IMR-90 (cell line): ENCODE data around the gene WBP1L. TPM values are rescaled to one million over a fixed set of nuclear protein-coding genes. Genes with fewer than 3 reads are reported as not detected.

Experiments used
- ATAC-seq: fragments of 200-7000 bp; cut with Tn5 transposase; 2 replicates; pipeline ENCODE4 v1.9.1; 2020; ENCODE audit warnings: low read depth, mild to moderate bottlenecking, moderate library complexity
- BruUV-seq: library from RNA; stranded (reverse); fragments of 400-500 nt; replicated peaks from 2 replicates; lab custom pipeline; 2021; lab: Mats Ljungman, UMichigan
- CTCF ChIA-PET: fragments of 300-600 bp; formaldehyde crosslinking; extraction: SDS; loops from one replicate; lab custom pipeline; 2021; ENCODE audit warnings: antibody characterized with exemption; lab: Yijun Ruan, JAX
- POLR2A ChIA-PET: fragments of 300-600 bp; sonication (Branson Sonifier 250); formaldehyde crosslinking; loops from one replicate; lab custom pipeline; 2022; ENCODE audit warnings: antibody characterized with exemption; ENCODE audit not compliant: unreplicated experiment; lab: Charles Lee
- DNase-seq: peaks from one replicate; pipeline ENCODE4 v3.0.0; 2013
- H2AFZ ChIP-seq: replicated peaks from 2 replicates; pipeline ENCODE3; 2013; ENCODE audit warnings: low read length, mild to moderate bottlenecking; ENCODE audit not compliant: poor library complexity
- H2AK5ac ChIP-seq: 2 replicates; pipeline ENCODE4 v1.6.1; 2013; ENCODE audit warnings: low read depth, low read length, inconsistent platforms
- H2AK9ac ChIP-seq: replicated peaks from 2 replicates; pipeline ENCODE3; 2013; ENCODE audit warnings: mild to moderate bottlenecking, low read depth, low read length, moderate library complexity; ENCODE audit not compliant: poor library complexity
- H2BK120ac ChIP-seq: 2 replicates; pipeline ENCODE4 v1.6.1; 2013; ENCODE audit warnings: low read depth, low read length, inconsistent platforms
- H2BK15ac ChIP-seq: 3 replicates; pipeline ENCODE4 v1.6.1; 2013; ENCODE audit warnings: low read depth, low read length, inconsistent platforms
- H2BK20ac ChIP-seq: 2 replicates; pipeline ENCODE4 v1.6.1; 2013; ENCODE audit warnings: low read depth, mild to moderate bottlenecking, inconsistent platforms, low read length, moderate library complexity
- H2BK5ac ChIP-seq: 2 replicates; pipeline ENCODE4 v1.6.1; 2013; ENCODE audit warnings: mild to moderate bottlenecking, low read depth, low read length, inconsistent platforms; ENCODE audit not compliant: poor library complexity, severe bottlenecking
- H3K14ac ChIP-seq: replicated peaks from 2 replicates; pipeline ENCODE4 v1.6.1; 2013; ENCODE audit warnings: low read depth, low read length, inconsistent platforms
- H3K18ac ChIP-seq: 2 replicates; pipeline ENCODE4 v1.6.1; 2013; ENCODE audit warnings: low read depth, low read length, control low read depth
- H3K23ac ChIP-seq: 2 replicates; pipeline ENCODE4 v1.6.1; 2013; ENCODE audit warnings: low read depth, low read length, inconsistent platforms
- H3K27ac ChIP-seq: 2 replicates; pipeline ENCODE4 v1.5.1; 2013; ENCODE audit warnings: mild to moderate bottlenecking, control low read depth, low read length; ENCODE audit not compliant: insufficient read depth
- H3K27me3 ChIP-seq: 2 replicates; pipeline ENCODE4 v1.6.1; 2013; ENCODE audit warnings: low read length; ENCODE audit not compliant: control insufficient read depth, insufficient read depth
- H3K36me3 ChIP-seq: 2 replicates; pipeline ENCODE4 v1.6.1; 2013; ENCODE audit warnings: low read length, mixed read lengths; ENCODE audit not compliant: control insufficient read depth, insufficient read depth
- H3K4ac ChIP-seq: 2 replicates; pipeline ENCODE4 v1.6.1; 2013; ENCODE audit warnings: low read depth, low read length, inconsistent platforms
- H3K4me1 ChIP-seq: 2 replicates; pipeline ENCODE4 v1.6.1; 2013; ENCODE audit warnings: low read length, mixed read lengths; ENCODE audit not compliant: control insufficient read depth, insufficient read depth
- H3K4me2 ChIP-seq: 2 replicates; pipeline ENCODE4 v1.6.1; 2013; ENCODE audit warnings: low read depth, mild to moderate bottlenecking, control low read depth, low read length, moderate library complexity
- H3K4me3 ChIP-seq: 2 replicates; pipeline ENCODE4 v1.5.1; 2013; ENCODE audit warnings: low read depth, mild to moderate bottlenecking, control low read depth, low read length, moderate library complexity; ENCODE audit not compliant: insufficient read depth
- H3K56ac ChIP-seq: 2 replicates; pipeline ENCODE4 v1.6.1; 2013; ENCODE audit warnings: low read length, inconsistent platforms; ENCODE audit not compliant: insufficient read depth; ENCODE audit errors: extremely low read depth
- H3K79me1 ChIP-seq, 2 experiments: 2 replicates each; pipeline ENCODE4 v1.6.1; 2013; ENCODE audit warnings: low read length in 2 of 2, inconsistent platforms in 1 of 2, low read depth in 1 of 2
- H3K9ac ChIP-seq: 2 replicates; pipeline ENCODE4 v1.6.1; 2013; ENCODE audit warnings: low read depth, low read length, control low read depth
- H3K9me1 ChIP-seq: 2 replicates; pipeline ENCODE4 v1.6.1; 2013; ENCODE audit warnings: low read length, inconsistent platforms; ENCODE audit not compliant: insufficient read depth
- H3K9me3 ChIP-seq: 2 replicates; pipeline ENCODE4 v1.6.1; 2013; ENCODE audit warnings: low read length; ENCODE audit not compliant: control insufficient read depth, insufficient read depth
- H4K20me1 ChIP-seq: 2 replicates; pipeline ENCODE4 v1.6.1; 2013; ENCODE audit warnings: low read length, inconsistent platforms; ENCODE audit not compliant: insufficient read depth
- H4K5ac ChIP-seq: 2 replicates; pipeline ENCODE4 v1.6.1; 2013; ENCODE audit warnings: mild to moderate bottlenecking, low read depth, low read length, control low read depth
- H4K8ac ChIP-seq, 2 experiments: 2 replicates each; pipeline ENCODE4 v1.6.1; 2013; ENCODE audit warnings: low read depth in 2 of 2, low read length in 2 of 2, control low read depth in 1 of 2, inconsistent platforms in 1 of 2
- H4K91ac ChIP-seq: 2 replicates; pipeline ENCODE4 v1.6.1; 2013; ENCODE audit warnings: low read depth, low read length, inconsistent platforms; ENCODE audit not compliant: insufficient read depth
- BHLHE40 ChIP-seq: fragments of 150-350 bp; IDR thresholded peaks from 2 replicates; pipeline ENCODE4 v1.6.1; 2016; ENCODE audit warnings: mild to moderate bottlenecking, low read depth, low read length
- CHD1 ChIP-seq: IDR thresholded peaks from 2 replicates; pipeline ENCODE4 v1.6.1; 2012; ENCODE audit warnings: low read depth, low read length, improper control_type of control experiment
- CTCF ChIP-seq: conservative IDR thresholded peaks from 2 replicates; pipeline ENCODE4 v1.5.1; 2012; ENCODE audit warnings: mild to moderate bottlenecking, low read depth, low read length, improper control_type of control experiment
- FOS ChIP-seq: fragments of 150-350 bp; IDR thresholded peaks from 2 replicates; pipeline ENCODE4 v1.6.1; 2016; ENCODE audit warnings: low read depth, low read length
- MAFK ChIP-seq: IDR thresholded peaks from 2 replicates; pipeline ENCODE4 v1.6.1; 2012; ENCODE audit warnings: low read depth, low read length, improper control_type of control experiment
- MAZ ChIP-seq: IDR thresholded peaks from 2 replicates; pipeline ENCODE4 v1.6.1; 2012; ENCODE audit warnings: low read depth, mild to moderate bottlenecking, low read length, improper control_type of control experiment, moderate library complexity, borderline replicate concordance
- MXI1 ChIP-seq: IDR thresholded peaks from 2 replicates; pipeline ENCODE4 v1.6.1; 2012; ENCODE audit warnings: low read depth, mild to moderate bottlenecking, low read length, moderate library complexity, borderline replicate concordance
- NFE2L2 ChIP-seq: fragments of 150-350 bp; IDR thresholded peaks from 2 replicates; pipeline ENCODE4 v1.6.1; 2016; ENCODE audit warnings: low read depth, mild to moderate bottlenecking, low read length
- RAD21 ChIP-seq: IDR thresholded peaks from 2 replicates; pipeline ENCODE4 v1.6.1; 2012; ENCODE audit warnings: low read length, improper control_type of control experiment
- RCOR1 ChIP-seq: IDR thresholded peaks from 2 replicates; pipeline ENCODE4 v1.6.1; 2012; ENCODE audit warnings: mild to moderate bottlenecking, low read length, improper control_type of control experiment; ENCODE audit not compliant: insufficient replicate concordance
- RFX5 ChIP-seq: IDR thresholded peaks from 2 replicates; pipeline ENCODE4 v1.8.0; 2012; ENCODE audit warnings: low read depth, mild to moderate bottlenecking, low read length, moderate library complexity
- SMC3 ChIP-seq: fragments of 150-350 bp; IDR thresholded peaks from 2 replicates; pipeline ENCODE4 v1.6.1; 2016; ENCODE audit warnings: low read depth, mild to moderate bottlenecking, antibody characterized with exemption, low read length, moderate library complexity
- USF2 ChIP-seq: fragments of 150-350 bp; IDR thresholded peaks from 2 replicates; pipeline ENCODE4 v1.6.1; 2017; ENCODE audit warnings: mild to moderate bottlenecking, antibody characterized with exemption, low read length, low read depth
- WGBS, 2 experiments: methylation state at CpG; one replicate each; pipeline versions ENCODE4 v1.1.5 to v1.1.7; 2013; ENCODE audit warnings: missing lambda C conversion rate in 2 of 2; ENCODE audit not compliant: insufficient read length in 1 of 2; ENCODE audit errors: extremely low coverage in 2 of 2; 5-methylcytosine and 5-hydroxymethylcytosine counted together
- dilution Hi-C: fragments of 300-500 bp; cut with HindIII; formaldehyde crosslinking; loops from one replicate; pipeline ENCODE4 v1.14.3; 2018; ENCODE audit warnings: low sequenced_read_pairs; ENCODE audit not compliant: unreplicated experiment
- in situ Hi-C: fragments of 300-500 bp; cut with MboI; formaldehyde crosslinking; loops from 3 replicates; pipeline ENCODE4 v1.14.3; 2019; ENCODE audit warnings: low sequenced_read_pairs, inconsistent platforms, mixed read lengths
- intact Hi-C: fragments of 100-400 bp; cut with micrococcal nuclease; formaldehyde crosslinking; loops from 2 replicates; pipeline ENCODE4 v1.10.0; 2022
- polyA plus RNA-seq, 3 experiments: library from polyadenylated mRNA; depleted of rRNA; stranded (reverse); fragments of >200 nt; gene quantifications; 2 replicates each; pipeline ENCODE4 v1.2.3, GENCODE V29; 2012; ENCODE audit warnings: low replicate concordance in 1 of 3
- total RNA-seq: library from RNA; depleted of rRNA; stranded (reverse); fragments of >200 nt; gene quantifications from 2 replicates; pipeline ENCODE4 v1.2.3, GENCODE V29; 2012

The WBP1L gene
- total and polyA plus RNA-seq, 2 of the 4 experiments (the other 2 are of a cell fraction), result 20.7 to 31.0 TPM

GRCh38 chr10:102802920-102803534 lies 59.3 kb downstream of the WBP1L start:
- Histone ChIP-seq H3K18ac (peak overlapping the region; percentile 55), H3K23ac (no peak overlapping the region; the same call in 1 of the 2 replicates), H3K9me3 (no peaks in the 10 kb centered on the region; the same call in 1 of the 2 replicates), H2AK5ac (no peak overlapping the region), H3K4me2 (peak overlapping the region; percentile 18), H3K14ac (peak overlapping the region; percentile 74), H3K27ac (peak overlapping the region; percentile 62), H3K56ac (peak overlapping the region; percentile 45; the same call in 1 of the 2 replicates), H3K4ac (peak overlapping the region; percentile 73), H3K4me3 (no peak overlapping the region), H2AK9ac (no peak overlapping the region), H4K20me1 (peaks cover 18% of the 10 kb centered on the region; the same call in 1 of the 2 replicates), H2BK20ac (peak overlapping the region; percentile 31; the same call in 1 of the 2 replicates), H2BK120ac (peak overlapping the region; percentile 83; the same call in 1 of the 2 replicates), H4K8ac (peak overlapping the region in 1 of 2 experiments; percentile 43; a peak in 1 of 4 replicates), H2AFZ (peak overlapping the region; percentile 29), H3K4me1 (peaks cover 12% of the 10 kb centered on the region), H3K36me3 (peaks cover 33% of the 10 kb centered on the region), H4K5ac (peak overlapping the region; percentile 23; the same call in 1 of the 2 replicates), H2BK15ac (peak overlapping the region; percentile 2; the same call in 1 of the 3 replicates), H4K91ac (peak overlapping the region; percentile 64), H3K9me1 (peaks cover 14% of the 10 kb centered on the region), H2BK5ac (peak overlapping the region; percentile 77), H3K9ac (peak overlapping the region; percentile 24; the same call in 1 of the 2 replicates), H3K27me3 (no peaks in the 10 kb centered on the region), H3K79me1 (peaks cover 18 to 27% of the 10 kb centered on the region in 2 experiments)
- no peak for TF ChIP-seq RFX5
- no peak; the same call in 1 of the 2 replicates for TF ChIP-seq MAZ
- TF ChIP-seq USF2, result peak; percentile 87
- peak; percentile 29; the same call in 1 of the 2 replicates for TF ChIP-seq BHLHE40
- TF ChIP-seq RCOR1, result no peak
- TF ChIP-seq NFE2L2, result 0 out of 2 replicates have a peak, but pooled peaks have one; percentile 3
- TF ChIP-seq MXI1, result no peak; the same call in 1 of the 2 replicates
- TF ChIP-seq CTCF, result 0 out of 2 replicates have a peak, but pooled peaks have one; percentile 6
- TF ChIP-seq CHD1, result no peak
- TF ChIP-seq FOS, result peak; percentile 62; the same call in 1 of the 2 replicates
- 0 out of 2 replicates have a peak, but pooled peaks have one; percentile 10 for TF ChIP-seq SMC3
- peak; percentile 35 for TF ChIP-seq RAD21
- peak; percentile 82 for TF ChIP-seq MAFK
- ATAC-seq, result peak; percentile 96
- intact Hi-C loops (loop anchor here (2.0 to 5.0 kb wide), 2 partner anchors 20 to 51 kb away; no protein-coding TSS in a partner anchor), in situ Hi-C loops (no loop called here), dilution Hi-C loops (no loop called here)
- WGBS, 2 experiments, result 0% methylated on average over 1 of the region's 6 CpGs; no CpG with 5 or more reads in 1 of the 2 experiments
- POLR2A ChIA-PET, result no interaction called here
- CTCF ChIA-PET, result no interaction called here
- DNase-seq, result peak; percentile 99
- BruUV-seq, result no TSS peak
